KMS-11 (cell line): ENCODE measurements around the gene ADM5.

Experiments used
- H2AFZ ChIP-seq: fragments of 200-600 bp; sonication (generic); 2 replicates; pipeline ENCODE4 v1.6.1; 2016; ENCODE audit warnings: antibody characterized with exemption, mixed run types, low read depth
- H3K27ac ChIP-seq: fragments of 200-600 bp; sonication (generic); 2 replicates; pipeline ENCODE4 v1.6.1; 2016; ENCODE audit warnings: mild to moderate bottlenecking, mixed run types
- H3K27me3 ChIP-seq: fragments of 200-600 bp; sonication (generic); 2 replicates; pipeline ENCODE4 v1.6.1; 2017; ENCODE audit warnings: mild to moderate bottlenecking, low read depth, mixed run types, moderate library complexity; ENCODE audit not compliant: insufficient read depth
- H3K36me3 ChIP-seq: fragments of 200-600 bp; sonication (generic); 2 replicates; pipeline ENCODE4 v1.6.1; 2017; ENCODE audit warnings: mild to moderate bottlenecking, mixed run types; ENCODE audit not compliant: insufficient read depth
- H3K4me1 ChIP-seq: fragments of 200-600 bp; sonication (generic); 2 replicates; pipeline ENCODE4 v1.6.1; 2016; ENCODE audit warnings: mild to moderate bottlenecking, low read depth, mixed run types; ENCODE audit not compliant: poor library complexity, severe bottlenecking
- H3K4me2 ChIP-seq: fragments of 200-600 bp; sonication (generic); 2 replicates; pipeline ENCODE4 v1.7.0; 2016; ENCODE audit warnings: mild to moderate bottlenecking, mixed run types
- H3K4me3 ChIP-seq: fragments of 200-600 bp; sonication (generic); IDR thresholded peaks from 2 replicates; pipeline ENCODE4 v1.6.1; 2017; ENCODE audit warnings: low read depth, low read length, mixed read lengths; ENCODE audit not compliant: insufficient read depth
- H3K79me2 ChIP-seq: fragments of 200-600 bp; sonication (generic); 2 replicates; pipeline ENCODE4 v1.6.1; 2016; ENCODE audit warnings: low read depth, mixed run types; ENCODE audit not compliant: insufficient read depth
- H3K9ac ChIP-seq: fragments of 200-600 bp; sonication (generic); 2 replicates; pipeline ENCODE4 v1.6.1; 2016; ENCODE audit warnings: mild to moderate bottlenecking, mixed run types
- H4K20me1 ChIP-seq: fragments of 200-600 bp; sonication (generic); 2 replicates; pipeline ENCODE4 v1.6.1; 2016; ENCODE audit warnings: mild to moderate bottlenecking, mixed run types; ENCODE audit not compliant: insufficient read depth
- TF ChIP-seq, protein P1 (sequence below): fragments of 200-600 bp; sonication (generic); conservative IDR thresholded peaks from 2 replicates; pipeline ENCODE4 v1.6.1; 2017; ENCODE audit warnings: low read depth, mild to moderate bottlenecking, antibody characterized with exemption, low read length, moderate library complexity, mixed read lengths

Gene ADM5

DNA sequence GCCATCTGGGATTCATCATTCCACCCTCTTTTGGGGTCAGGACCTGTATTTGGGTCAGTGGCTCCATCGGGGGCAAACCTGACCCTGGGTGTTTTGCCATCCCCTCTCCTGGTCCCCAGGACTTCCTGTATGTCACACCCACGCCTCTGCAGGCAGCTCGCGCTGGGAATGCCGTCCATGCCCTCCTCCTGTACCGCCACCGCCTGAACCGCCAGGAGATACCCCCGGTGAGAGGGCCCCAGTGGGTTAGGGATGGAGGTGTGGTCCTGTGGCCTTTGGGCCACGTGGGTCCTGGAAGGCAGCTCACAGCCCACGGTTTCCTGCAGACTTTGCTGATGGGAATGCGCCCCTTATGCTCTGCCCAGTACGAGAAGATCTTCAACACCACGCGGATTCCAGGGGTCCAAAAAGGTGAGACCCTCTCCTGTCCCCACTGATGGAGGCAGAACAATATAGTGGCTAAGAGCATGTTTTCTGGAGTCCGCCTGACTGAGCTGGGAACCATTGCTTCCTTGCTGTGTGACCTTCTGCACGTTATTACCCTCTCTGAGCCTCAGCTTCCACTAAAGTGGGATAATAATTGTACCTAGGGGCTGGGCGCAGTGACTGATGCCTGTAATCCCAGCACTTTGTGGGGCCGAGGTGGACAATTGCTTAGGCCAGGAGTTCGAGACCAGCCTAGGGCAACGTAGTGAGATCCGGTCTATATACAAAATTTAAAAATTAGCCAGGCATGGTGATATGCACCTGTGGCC lies 15.7 kb downstream of the ADM5 start:
- TF ChIP-seq, protein P1, sequence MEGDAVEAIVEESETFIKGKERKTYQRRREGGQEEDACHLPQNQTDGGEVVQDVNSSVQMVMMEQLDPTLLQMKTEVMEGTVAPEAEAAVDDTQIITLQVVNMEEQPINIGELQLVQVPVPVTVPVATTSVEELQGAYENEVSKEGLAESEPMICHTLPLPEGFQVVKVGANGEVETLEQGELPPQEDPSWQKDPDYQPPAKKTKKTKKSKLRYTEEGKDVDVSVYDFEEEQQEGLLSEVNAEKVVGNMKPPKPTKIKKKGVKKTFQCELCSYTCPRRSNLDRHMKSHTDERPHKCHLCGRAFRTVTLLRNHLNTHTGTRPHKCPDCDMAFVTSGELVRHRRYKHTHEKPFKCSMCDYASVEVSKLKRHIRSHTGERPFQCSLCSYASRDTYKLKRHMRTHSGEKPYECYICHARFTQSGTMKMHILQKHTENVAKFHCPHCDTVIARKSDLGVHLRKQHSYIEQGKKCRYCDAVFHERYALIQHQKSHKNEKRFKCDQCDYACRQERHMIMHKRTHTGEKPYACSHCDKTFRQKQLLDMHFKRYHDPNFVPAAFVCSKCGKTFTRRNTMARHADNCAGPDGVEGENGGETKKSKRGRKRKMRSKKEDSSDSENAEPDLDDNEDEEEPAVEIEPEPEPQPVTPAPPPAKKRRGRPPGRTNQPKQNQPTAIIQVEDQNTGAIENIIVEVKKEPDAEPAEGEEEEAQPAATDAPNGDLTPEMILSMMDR = no peak
- no peaks in the 10 kb centered on the region for H4K20me1 ChIP-seq
- no peaks in the 10 kb centered on the region for H3K79me2 ChIP-seq
- no peak overlapping the region for H3K4me3 ChIP-seq
- peaks cover 35% of the 10 kb centered on the region; the same call in 1 of the 2 replicates for H3K27me3 ChIP-seq
- H3K4me1 ChIP-seq = peaks cover 7% of the 10 kb centered on the region
- H2AFZ ChIP-seq = no peak overlapping the region
- no peak overlapping the region for H3K9ac ChIP-seq
- H3K4me2 ChIP-seq = no peak overlapping the region
- no peaks in the 10 kb centered on the region for H3K36me3 ChIP-seq
- H3K27ac ChIP-seq = no peak overlapping the region

- Histone ChIP-seq H3K4me3 (no peak overlapping the region), H2AFZ (no peak overlapping the region), H4K20me1 (no peaks in the 10 kb centered on the region), H3K4me1 (peaks cover 7% of the 10 kb centered on the region), H3K27ac (no peak overlapping the region), H3K79me2 (no peaks in the 10 kb centered on the region), H3K9ac (no peak overlapping the region), H3K36me3 (no peaks in the 10 kb centered on the region), H3K4me2 (no peak overlapping the region), H3K27me3 (peaks cover 35% of the 10 kb centered on the region; the same call in 1 of the 2 replicates)
- TF ChIP-seq, protein P1 = no peak
Observed at GRCh38 chr19:49705919-49706318, 16.5 kb downstream of the ADM5 start.

- TF ChIP-seq, protein P1 = no peak
- H3K27ac ChIP-seq = no peak overlapping the region
Observed at GRCh38 chr19:49710372-49710951, 21.1 kb downstream of the ADM5 start.

DNA sequence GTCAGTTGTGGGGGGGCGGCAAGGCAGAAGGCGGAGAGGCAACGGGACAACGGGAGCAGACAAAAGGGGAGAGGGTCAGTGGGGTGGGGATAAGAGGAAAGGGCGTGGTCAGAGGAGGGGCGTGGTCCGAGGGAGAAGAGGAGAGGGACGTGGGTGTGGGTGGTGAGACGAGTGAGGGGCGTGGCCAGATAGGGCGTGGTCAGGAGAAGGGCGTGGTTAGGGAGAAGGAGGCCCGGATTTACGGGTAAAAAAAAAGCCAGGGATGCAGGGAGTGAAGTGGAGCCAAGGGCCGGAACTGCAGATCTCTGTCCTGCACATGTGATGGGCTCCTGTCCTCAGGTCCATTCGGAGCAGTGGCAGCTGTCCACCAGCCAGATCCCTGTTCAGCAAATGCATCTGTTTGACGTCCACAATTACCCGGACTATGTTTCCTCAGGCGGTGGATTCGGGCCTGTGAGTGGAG lies 23.0 kb downstream of the ADM5 start:
- H3K4me1 ChIP-seq = peaks cover 7% of the 10 kb centered on the region
- no peak overlapping the region for H3K9ac ChIP-seq
- no peak overlapping the region for H3K27ac ChIP-seq
- H2AFZ ChIP-seq = no peak overlapping the region
- H3K4me2 ChIP-seq = no peak overlapping the region
- H3K36me3 ChIP-seq = no peaks in the 10 kb centered on the region
- H3K79me2 ChIP-seq = no peaks in the 10 kb centered on the region
- peaks cover 15% of the 10 kb centered on the region; the same call in 1 of the 2 replicates for H3K27me3 ChIP-seq
- no peaks in the 10 kb centered on the region for H4K20me1 ChIP-seq
- TF ChIP-seq, protein P1 = no peak
- no peak overlapping the region for H3K4me3 ChIP-seq

More at GRCh38 chr19:49710372-49710951, 21.1 kb downstream of the ADM5 start:
- Histone ChIP-seq H3K36me3 (no peaks in the 10 kb centered on the region), H4K20me1 (no peaks in the 10 kb centered on the region), H3K4me2 (no peak overlapping the region), H3K4me1 (peaks cover 7% of the 10 kb centered on the region), H3K27me3 (peaks cover 22% of the 10 kb centered on the region; the same call in 1 of the 2 replicates), H3K79me2 (no peaks in the 10 kb centered on the region), H2AFZ (no peak overlapping the region), H3K4me3 (no peak overlapping the region), H3K9ac (no peak overlapping the region)
